Astrocyte of the cerebellum (primary cell): ENCODE measurements around the gene TMEM95.
A peak's percentile ranks its signal among the peaks of the same experiment; 100 is the strongest.
"Not testable (repeated sequence)": the region's sequence is repeated elsewhere in the genome, so short reads cannot be mapped to it uniquely, and the experiment has no call there.

ENCODE experiments used
- DNase-seq: peaks from one replicate; pipeline ENCODE4 v3.0.0-alpha.2; 2011; ENCODE audit warnings: low read depth
- H3K4me3 ChIP-seq: 2 replicates; pipeline ENCODE4 v1.5.1; 2011; ENCODE audit warnings: mild to moderate bottlenecking, low read depth, low read length, moderate library complexity
- in situ Hi-C: cut with HindIII; loops from 2 replicates; pipeline ENCODE4 v1.10.0; 2017; ENCODE audit warnings: low sequenced_read_pairs
- TF ChIP-seq, protein P1 (sequence below): IDR thresholded peaks from 2 replicates; pipeline ENCODE4 v1.5.1; 2012; ENCODE audit warnings: low read length, low read depth, moderate library complexity, mild to moderate bottlenecking; ENCODE audit errors: missing control alignments

The TMEM95 gene

GRCh38 chr17:7329374-7329996 lies 25.5 kb upstream of the TMEM95 start:
- TF ChIP-seq, protein P1, sequence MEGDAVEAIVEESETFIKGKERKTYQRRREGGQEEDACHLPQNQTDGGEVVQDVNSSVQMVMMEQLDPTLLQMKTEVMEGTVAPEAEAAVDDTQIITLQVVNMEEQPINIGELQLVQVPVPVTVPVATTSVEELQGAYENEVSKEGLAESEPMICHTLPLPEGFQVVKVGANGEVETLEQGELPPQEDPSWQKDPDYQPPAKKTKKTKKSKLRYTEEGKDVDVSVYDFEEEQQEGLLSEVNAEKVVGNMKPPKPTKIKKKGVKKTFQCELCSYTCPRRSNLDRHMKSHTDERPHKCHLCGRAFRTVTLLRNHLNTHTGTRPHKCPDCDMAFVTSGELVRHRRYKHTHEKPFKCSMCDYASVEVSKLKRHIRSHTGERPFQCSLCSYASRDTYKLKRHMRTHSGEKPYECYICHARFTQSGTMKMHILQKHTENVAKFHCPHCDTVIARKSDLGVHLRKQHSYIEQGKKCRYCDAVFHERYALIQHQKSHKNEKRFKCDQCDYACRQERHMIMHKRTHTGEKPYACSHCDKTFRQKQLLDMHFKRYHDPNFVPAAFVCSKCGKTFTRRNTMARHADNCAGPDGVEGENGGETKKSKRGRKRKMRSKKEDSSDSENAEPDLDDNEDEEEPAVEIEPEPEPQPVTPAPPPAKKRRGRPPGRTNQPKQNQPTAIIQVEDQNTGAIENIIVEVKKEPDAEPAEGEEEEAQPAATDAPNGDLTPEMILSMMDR, result no peak
- peak; percentile 97 for DNase-seq
- peak overlapping the region; percentile 62 for H3K4me3 ChIP-seq
- in situ Hi-C loops, result no loop called here

GRCh38 chr17:7329997-7330637 lies 24.8 kb upstream of the TMEM95 start:
- in situ Hi-C loops, result no loop called here
- H3K4me3 ChIP-seq, result peak overlapping the region; percentile 62
- no peak for DNase-seq
- TF ChIP-seq, protein P1, result no peak

- in situ Hi-C loops, result no loop called here
- TF ChIP-seq, protein P1, result no peak
- no peak for DNase-seq
- H3K4me3 ChIP-seq, result peak overlapping the region; percentile 62
Observed at GRCh38 chr17:7330638-7331015, 24.3 kb upstream of the TMEM95 start.

DNA sequence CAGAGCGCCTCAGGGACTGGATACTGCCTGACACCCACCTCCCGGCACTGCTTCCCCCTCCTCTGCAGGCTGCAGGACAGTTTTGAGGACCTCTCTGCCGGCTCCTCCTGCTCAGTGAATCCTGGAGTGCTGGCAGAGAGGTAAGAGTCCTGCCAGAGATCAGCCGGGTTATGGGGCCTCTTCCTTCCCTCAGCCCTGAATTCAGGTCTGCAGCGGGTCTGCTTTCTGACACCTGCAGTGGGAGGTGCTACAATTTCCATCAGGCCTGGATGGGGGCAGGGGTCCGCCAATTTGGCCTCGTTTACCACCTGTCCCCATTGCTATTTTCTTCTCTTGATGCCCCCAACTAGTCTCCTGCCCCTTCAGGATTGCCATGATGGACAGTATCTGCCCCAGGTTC lies 22.8 kb upstream of the TMEM95 start:
- in situ Hi-C loops, result no loop called here
- no peak for DNase-seq
- TF ChIP-seq, protein P1, result no peak
- H3K4me3 ChIP-seq, result no peak overlapping the region

DNA sequence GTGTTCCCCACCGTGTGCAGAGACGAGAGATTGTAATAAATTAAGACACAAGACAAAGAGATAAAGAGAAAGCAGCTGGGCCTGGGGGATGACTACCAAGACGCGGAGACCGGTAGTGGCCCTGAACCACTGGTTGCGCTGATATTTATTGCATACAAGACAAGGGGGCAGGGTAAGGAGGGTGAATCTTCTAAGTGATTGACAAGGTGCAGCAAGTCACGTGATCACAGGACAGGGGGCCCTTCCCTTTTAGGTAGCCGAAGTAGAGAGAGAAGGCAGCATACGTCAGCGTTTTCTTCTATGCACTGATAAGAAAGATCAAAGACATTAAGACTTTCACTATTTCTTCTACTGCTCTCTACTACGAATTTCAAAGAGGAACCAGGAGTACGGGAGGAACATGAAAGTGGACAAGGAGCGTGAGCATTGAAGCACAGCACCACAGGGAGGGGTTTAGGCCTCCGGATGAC lies 22.3 kb upstream of the TMEM95 start:
- DNase-seq, H3K4me3 ChIP-seq, in situ Hi-C loops: not testable (repeated sequence)

- in situ Hi-C loops, result no loop called here
- no peak overlapping the region for H3K4me3 ChIP-seq
- DNase-seq, result no peak
- TF ChIP-seq, protein P1, result no peak
Observed at GRCh38 chr17:7334938-7335538, 19.9 kb upstream of the TMEM95 start.

DNA sequence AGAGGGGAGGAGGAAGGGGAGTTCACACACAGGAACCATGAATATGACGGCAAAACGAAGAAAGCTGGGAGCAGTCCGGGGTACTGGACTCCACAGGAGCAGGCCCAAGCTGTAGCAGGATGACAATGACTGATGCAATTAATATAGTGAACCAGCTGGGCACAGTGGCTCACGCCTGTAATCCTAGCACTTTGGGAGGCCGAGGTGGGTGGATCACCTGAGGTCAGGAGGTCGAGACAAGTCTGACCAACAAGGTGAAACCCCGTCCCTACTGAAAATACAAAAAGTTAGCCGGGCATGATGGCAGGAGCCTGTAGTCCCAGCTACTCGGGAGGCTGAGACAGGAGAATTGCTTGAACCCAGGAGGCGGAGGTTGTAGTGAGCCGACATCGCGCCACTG lies 19.2 kb upstream of the TMEM95 start:
- DNase-seq, in situ Hi-C loops, H3K4me3 ChIP-seq: not testable (repeated sequence)
